HTERT RPE-1 (cell line): Measurements from ENCODE around the gene AP5S1.
"Not testable (repeated sequence)": the region's sequence is repeated elsewhere in the genome, so short reads cannot be mapped to it uniquely, and the experiment has no call there.

Experiments used
- in situ Hi-C: fragments of 300-500 bp; cut with MboI; formaldehyde crosslinking; loops from 4 replicates; pipeline ENCODE4 v1.14.3; 2020; ENCODE audit warnings: low sequenced_read_pairs

The AP5S1 gene

DNA sequence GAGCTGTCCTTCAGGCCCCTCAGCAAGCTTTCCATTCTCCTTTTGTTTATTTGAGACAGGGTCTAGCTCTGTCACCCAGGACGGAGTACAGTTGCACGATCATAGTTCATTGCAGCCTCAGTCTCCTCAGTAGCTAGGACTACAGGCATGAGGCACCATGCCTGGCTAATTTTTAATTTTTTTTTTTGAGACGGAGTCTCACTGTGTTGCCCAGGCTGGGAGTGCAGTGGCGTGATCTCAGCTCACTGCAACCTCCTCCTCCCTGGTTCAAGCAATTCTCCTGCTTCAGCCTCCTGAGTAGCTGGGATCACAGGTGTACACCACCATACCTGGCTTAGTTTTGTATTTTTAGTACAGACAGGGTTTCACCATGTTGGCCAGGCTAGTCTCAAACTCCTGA is 31.1 kb upstream of the AP5S1 start:
- in situ Hi-C loops: not testable (repeated sequence)

DNA sequence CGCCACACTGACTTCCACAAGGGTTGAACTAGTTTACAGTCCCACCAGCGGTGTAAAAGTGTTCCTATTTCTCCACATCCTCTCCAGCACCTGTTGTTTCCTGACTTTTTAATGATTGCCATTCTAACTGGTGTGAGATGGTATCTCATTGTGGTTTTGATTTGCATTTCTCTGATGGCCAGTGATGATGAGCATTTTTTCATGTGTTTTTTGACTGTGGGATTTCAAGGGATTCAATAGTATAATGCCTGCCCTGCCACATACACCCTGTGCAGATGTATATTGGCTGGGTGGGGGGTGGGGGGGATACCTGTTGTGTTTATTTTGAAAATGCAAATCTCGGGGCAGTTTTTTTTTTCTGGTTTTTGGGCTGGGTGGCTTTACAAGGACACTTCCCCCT is 26.2 kb upstream of the AP5S1 start:
- in situ Hi-C loops: not testable (repeated sequence)

DNA sequence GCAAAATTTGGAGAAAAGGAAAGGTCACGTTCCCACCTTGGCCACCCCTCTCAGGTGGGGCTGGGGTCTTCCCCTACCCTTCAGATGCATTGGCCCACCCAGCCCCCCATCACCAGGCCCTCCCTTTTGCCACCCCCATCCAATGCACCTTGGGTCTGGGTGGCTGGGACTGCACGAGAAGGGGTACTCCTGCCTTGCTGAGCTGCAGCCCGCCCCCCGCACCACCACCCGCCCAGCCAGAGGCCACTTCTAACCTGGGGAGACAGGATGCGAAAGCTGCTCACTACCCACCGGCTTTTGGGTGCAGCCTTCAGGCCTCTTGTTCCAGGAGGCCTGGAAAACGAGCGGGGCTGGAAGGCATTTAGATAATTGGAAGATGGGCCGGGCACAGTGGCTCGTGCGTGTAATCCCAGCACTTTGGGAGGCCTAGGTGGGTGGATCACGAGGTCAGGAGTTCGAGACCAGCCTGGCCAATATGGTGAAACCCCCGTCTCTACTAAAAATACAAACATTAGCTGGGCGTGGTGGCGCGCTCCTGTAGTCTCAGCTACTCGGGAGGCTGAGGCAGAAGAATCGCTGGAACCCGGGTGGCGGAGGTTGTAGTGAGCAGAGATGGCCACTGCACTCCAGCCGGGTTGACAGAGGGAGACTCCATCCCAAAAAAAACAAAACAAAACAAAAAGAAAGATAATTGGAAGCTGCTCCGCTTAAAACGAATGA is 25.5 kb upstream of the AP5S1 start:
- in situ Hi-C loops: no loop called here

DNA sequence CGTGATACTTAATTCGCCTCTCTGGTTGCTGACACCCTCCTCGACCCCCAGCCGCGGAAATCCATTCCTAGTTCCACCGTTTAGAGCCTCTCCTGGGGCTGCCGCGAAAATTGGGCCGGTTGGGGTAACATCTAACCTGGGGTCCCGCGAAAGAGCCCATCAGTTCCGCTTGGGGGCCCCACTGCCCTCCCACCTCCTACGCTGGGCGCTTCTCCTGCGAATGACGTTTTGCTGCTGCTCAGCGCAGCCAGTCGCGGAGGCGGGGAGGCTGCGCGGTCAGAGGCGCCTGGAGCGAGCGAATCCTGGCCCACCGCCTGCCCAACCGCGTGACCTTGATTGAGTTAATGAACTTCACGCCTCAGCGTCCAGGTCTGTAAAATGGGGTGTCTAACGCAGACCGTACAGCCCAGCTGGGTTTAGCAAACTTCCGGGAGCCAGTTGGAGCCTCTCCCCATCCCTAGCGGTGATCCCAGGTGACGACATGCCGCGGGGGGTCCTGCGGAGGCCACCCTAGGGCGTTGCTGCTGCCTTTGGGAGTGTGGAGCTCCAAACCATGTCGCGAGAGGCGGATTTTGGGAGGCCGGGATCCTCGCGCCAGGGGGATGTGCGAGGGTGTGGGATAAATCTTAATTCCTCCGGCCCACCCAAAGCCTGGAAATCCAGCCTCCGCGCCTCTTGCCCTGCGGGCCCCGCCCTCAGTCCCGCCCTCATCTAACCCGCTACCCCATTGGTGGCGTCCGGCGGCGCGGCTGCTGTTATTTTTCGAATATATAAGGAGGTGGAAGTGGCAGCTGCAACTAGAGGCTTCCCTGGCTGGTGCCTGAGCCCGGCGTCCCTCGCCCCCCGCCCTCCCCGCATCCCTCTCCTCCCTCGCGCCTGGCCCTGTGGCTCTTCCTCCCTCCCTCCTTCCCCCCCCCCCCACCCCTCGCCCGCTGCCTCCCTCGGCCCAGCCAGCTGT is 24.6 kb upstream of the AP5S1 start, which contains the start of gene CDC25B:
TSS of gene CDC25B (plus strand) at position 800 of the 958 bp plus-strand sequence. CDS start 222 bp downstream, outside the sequence.
- in situ Hi-C loops: no loop called here

DNA sequence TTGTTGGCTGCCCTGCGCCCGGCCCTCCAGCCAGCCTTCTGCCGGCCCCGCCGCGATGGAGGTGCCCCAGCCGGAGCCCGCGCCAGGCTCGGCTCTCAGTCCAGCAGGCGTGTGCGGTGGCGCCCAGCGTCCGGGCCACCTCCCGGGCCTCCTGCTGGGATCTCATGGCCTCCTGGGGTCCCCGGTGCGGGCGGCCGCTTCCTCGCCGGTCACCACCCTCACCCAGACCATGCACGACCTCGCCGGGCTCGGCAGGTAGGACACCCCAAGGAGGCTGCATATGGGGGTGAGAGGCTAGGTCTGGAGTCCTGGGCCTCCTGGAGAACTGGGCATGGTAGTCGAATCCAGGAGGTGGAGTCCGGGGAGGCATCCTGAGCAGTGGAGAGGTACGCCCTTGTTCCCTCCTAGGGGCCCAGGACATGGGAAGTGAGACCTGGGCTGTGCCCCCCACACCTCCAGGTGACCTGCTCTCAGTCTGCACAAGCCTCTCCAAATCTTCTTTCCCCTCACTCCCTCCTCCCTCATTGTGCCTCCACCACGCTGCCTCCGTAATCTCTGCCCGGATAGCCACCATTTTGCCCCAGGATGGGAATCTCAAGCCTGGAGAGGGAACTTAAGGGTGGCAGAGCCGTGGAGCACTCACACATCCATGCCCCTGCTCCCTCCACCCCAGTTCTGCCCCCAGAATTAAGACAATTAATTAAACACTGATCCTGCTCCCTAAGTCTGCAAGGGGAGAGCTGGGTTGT is 23.7 kb upstream of the AP5S1 start:
- in situ Hi-C loops: no loop called here

DNA sequence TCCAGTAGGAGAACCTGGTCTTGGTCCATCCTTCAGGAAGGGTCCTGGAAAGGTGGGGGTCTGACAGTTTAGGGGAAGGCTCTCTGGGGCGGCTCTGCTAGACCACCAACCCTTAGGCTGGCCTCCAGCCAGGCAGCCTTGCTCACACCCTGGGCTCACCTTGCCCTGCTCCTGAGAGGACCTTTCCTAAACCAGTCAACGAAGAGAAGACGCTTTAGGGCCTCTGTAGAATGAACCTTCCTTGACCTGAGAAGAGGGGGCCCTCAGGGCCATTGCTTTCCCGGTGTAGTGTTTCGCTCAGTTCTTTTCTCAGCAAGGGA is 23.2 kb upstream of the AP5S1 start:
- in situ Hi-C loops: no loop called here

DNA sequence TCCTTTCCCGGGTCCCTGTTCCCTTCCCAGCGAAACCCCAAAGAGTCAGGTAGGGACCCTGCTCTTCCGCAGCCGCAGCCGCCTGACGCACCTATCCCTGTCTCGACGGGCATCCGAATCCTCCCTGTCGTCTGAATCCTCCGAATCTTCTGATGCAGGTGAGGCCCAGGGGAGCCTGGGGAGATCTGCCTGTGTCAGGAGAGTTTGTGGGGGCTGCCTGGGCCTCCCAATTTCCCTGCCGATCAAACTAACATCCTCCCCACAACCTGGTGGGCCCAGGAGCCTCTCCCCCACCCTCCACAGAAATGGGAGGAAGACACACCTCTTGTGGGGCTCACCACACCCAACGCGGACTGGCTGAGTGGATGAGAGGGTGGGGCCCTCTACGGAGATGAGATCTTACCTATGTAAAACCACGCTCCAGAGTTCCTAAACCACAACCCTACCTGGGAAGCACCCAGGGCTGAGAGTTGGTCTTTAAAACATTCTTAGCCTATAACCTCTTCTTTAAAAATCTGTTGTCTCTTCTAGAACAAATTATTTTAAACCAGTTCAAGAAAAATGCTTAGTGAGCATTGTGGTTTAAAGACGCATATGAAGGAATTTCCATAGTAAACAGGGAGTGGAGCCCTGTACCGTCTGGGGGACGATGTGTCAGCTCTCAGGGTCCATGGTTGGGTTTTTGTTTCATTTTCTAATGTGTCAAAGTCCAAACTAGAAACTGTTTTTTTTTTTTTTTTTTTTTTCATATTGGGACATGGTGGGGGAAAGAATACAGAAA is 22.6 kb upstream of the AP5S1 start:
- in situ Hi-C loops: no loop called here

DNA sequence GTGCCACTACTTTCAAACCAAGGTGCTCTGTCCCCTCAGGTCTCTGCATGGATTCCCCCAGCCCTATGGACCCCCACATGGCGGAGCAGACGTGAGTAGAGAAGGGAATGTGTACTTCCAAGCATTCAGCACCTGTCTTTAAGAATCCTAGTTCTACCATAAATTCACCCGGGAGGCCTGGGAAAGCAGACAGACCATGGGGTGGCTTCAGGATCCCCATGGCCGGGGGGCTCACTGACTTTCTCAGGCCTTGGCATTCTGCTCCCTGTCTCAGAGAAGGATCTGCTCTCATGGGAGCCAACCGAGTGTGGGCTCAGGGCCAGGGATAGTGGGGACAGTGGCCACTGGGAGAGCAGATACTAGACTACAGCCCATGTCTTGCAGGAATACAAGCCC is 22.0 kb upstream of the AP5S1 start:
- in situ Hi-C loops: no loop called here

DNA sequence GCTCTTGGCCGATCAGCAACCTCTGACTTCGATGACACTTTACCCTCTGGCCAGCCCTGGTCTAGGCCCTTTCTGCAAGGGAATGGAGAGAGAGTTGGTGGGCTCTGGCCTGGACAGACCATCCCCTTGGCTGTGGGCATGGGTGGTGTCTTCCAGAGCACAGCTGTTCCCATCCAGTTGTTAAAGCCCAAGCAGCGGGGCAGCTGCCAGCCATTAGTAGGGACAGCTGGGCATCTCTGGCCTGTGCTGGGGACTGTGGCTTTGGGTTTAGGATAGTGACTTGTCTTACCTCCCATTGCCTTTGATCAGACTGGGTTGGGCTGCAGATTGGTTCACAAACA is 21.5 kb upstream of the AP5S1 start:
- in situ Hi-C loops: no loop called here

DNA sequence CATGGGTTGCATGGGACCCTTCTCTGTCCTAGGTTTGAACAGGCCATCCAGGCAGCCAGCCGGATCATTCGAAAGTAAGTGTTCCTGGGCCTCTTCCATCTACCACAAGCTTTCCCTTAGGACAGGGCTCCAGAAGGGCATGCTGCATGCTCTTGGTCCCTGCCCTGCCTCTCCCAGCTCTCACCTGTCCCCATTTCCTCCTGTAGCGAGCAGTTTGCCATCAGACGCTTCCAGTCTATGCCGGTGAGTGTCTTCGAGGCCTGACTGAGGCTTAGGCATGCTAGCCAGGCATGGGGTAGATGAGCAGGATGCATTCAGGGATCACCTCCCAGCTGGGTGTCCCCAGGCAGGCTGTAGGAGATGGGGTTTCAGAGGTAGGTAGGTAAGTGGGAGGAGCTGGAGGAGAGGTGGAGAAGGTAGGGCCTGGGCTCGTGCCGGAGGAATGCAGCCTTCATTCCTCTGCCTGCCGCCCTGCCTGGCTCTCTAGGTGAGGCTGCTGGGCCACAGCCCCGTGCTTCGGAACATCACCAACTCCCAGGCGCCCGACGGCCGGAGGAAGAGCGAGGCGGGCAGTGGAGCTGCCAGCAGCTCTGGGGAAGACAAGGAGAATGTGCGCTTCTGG is 20.0 kb upstream of the AP5S1 start:
- in situ Hi-C loops: no loop called here

DNA sequence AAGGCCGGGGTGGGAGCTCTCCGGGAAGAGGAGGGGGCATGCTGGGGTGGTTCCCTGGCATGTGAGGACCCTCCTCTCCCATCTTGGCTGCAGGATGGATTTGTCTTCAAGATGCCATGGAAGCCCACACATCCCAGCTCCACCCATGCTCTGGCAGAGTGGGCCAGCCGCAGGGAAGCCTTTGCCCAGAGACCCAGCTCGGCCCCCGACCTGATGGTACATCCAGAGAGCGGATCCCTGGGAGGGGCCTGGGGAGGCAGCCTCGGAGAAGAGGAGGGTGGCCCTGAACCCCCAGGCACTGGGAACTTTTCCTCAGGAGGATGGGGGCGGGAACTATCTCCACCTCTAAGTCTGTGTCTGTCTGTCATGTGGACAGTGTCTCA is 19.5 kb upstream of the AP5S1 start:
- in situ Hi-C loops: no loop called here

DNA sequence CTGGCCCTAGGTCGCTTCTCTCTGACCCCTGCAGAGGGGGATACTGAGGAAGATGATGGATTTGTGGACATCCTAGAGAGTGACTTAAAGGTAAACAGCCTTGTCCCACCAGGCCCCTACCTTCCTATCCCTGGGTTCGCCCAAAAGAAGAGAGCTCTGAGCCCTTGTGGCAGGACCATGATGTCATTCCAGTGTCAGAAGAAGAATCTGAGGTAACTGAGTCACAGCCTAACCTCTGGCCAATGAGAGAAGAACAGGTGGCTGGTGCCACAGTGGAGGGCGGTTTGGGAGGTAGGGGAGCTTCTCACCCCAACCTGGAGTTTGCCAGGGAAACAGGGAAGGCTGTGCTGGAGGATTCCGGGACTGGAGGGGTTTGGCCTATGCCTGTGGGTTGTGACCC is 19.0 kb upstream of the AP5S1 start:
- in situ Hi-C loops: no loop called here

DNA sequence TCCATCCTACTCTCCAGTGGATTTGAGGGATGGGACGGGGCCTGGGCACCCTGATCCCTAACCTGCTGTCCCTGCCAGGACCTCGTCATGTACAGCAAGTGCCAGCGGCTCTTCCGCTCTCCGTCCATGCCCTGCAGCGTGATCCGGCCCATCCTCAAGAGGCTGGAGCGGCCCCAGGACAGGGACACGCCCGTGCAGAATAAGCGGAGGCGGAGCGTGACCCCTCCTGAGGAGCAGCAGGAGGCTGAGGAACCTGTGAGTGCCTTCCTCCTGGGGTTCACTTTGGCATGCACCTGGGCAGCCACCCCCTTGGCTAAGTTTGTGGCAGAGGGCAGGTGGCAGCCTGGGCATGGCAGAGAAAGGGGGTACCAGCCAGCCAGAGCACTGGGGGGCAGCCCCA is 18.5 kb upstream of the AP5S1 start:
- in situ Hi-C loops: no loop called here

DNA sequence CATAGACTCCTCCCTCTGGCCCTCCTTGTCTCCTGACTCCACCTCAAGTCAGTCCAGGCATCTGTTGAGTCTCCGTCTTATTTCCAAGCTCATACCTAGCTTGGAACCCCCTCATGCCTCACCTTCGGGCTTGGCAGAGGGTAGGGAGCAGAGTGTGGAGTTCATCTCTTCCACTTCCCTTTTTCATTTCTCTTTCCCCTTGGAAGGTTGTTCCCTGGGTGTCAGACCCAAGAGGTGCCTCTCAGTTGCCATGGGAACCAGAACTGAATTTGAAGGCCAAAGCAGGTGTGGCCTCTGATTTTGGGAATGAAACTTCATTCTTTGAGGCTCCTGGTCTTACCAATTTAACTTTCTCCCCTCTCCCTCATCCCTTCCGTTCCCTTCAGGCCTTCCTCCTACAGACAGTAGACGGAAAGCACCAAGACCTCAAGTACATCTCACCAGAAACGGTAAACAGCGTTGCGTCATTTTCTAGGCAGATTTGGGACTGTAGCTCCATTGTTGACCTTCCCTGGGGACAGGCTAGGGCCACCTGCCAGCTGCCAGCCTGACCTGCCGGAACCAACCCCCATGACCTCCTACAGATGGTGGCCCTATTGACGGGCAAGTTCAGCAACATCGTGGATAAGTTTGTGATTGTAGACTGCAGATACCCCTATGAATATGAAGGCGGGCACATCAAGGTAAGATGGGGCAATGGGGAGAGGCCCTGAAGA is 17.7 kb upstream of the AP5S1 start:
- in situ Hi-C loops: no loop called here

DNA sequence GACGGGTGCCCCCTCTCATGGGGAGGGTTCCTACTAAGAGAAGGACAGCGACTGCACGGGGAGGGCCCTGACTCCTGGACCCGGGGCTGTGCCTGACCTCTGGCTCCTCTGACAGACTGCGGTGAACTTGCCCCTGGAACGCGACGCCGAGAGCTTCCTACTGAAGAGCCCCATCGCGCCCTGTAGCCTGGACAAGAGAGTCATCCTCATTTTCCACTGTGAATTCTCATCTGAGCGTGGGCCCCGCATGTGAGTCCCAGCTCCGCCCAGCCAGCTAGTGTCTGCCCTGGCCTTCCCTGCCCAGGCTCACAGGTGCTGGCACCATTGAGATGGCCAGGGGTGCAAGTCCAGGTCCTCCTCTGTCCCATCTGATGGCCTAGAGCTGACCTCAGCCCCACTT is 17.1 kb upstream of the AP5S1 start:
- in situ Hi-C loops: no loop called here

DNA sequence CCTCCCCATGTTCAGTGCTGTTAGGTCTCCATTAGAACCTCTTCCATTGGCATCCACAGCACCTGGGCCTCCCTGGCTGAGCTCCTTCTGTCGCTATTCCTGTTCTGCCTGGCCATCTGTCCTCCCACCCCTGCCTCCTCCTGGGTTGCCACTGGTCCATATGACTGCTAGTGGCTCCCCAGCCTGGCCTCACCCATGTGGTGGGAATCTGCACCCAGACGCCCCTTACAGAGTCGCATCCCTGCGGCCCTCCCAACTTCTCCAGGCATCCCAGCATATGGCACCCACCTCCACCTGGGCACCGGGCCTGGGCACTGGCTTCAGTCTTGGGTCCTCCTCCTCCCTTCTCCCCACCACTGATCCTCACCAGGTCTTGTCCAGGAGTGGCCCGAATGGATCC is 16.5 kb upstream of the AP5S1 start:
- in situ Hi-C loops: no loop called here

DNA sequence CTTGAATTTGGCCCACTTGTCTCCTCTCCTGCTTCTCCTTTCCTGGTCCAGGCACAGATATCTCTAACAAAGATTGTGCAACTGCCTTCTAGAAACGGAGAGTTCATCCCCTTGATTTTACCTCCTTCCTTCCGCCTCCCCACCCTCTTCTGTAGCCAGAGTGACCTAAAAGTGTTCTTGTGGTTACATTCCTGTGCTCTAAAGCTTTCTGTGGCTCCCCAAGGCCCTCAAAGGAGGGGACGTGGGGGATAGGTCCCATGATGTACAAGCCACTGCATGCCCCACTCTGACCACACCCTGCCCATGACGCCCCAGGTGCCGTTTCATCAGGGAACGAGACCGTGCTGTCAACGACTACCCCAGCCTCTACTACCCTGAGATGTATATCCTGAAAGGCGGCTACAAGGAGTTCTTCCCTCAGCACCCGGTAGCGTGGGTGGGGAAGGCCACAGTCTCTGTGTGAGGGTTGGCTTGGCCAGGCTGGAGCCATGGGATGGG is 16.0 kb upstream of the AP5S1 start:
- in situ Hi-C loops: no loop called here

DNA sequence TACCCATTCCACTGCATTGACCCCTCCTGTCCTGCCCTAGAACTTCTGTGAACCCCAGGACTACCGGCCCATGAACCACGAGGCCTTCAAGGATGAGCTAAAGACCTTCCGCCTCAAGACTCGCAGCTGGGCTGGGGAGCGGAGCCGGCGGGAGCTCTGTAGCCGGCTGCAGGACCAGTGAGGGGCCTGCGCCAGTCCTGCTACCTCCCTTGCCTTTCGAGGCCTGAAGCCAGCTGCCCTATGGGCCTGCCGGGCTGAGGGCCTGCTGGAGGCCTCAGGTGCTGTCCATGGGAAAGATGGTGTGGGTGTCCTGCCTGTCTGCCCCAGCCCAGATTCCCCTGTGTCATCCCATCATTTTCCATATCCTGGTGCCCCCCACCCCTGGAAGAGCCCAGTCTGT is 15.6 kb upstream of the AP5S1 start:
- in situ Hi-C loops: no loop called here

DNA sequence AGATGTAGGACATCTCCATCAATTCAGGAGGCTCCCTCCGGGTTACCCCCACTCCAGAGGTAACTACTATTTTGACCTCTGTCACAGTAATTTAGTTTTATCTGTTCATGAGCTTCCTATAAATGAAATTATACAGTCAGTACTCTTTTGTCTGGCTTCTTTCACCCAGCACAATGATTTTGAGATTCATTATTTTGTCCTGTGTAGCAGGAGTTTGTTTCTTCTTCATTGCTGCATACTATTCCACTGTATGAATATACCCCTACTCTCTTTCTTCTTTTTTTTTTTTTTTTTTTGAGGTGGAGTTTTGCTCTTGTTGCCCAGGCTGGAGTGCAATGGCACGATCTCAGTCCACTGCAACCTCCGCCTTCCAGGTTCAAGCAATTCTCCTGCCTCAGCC is 11.8 kb upstream of the AP5S1 start:
- in situ Hi-C loops: no loop called here
